HG03175 (cell line): Measurements from ENCODE around the gene GNG12.

Source experiments
- ATAC-seq: cut with Tn5 transposase; IDR thresholded peaks from one replicate; pipeline ENCODE4 v1.9.1; 2021; ENCODE audit warnings: mild to moderate bottlenecking, moderate library complexity; ENCODE audit not compliant: unreplicated experiment

Gene GNG12

GRCh38 chr1:67816095-67816475 lies 17.2 kb downstream of the GNG12 start:
- ATAC-seq = no peak

DNA sequence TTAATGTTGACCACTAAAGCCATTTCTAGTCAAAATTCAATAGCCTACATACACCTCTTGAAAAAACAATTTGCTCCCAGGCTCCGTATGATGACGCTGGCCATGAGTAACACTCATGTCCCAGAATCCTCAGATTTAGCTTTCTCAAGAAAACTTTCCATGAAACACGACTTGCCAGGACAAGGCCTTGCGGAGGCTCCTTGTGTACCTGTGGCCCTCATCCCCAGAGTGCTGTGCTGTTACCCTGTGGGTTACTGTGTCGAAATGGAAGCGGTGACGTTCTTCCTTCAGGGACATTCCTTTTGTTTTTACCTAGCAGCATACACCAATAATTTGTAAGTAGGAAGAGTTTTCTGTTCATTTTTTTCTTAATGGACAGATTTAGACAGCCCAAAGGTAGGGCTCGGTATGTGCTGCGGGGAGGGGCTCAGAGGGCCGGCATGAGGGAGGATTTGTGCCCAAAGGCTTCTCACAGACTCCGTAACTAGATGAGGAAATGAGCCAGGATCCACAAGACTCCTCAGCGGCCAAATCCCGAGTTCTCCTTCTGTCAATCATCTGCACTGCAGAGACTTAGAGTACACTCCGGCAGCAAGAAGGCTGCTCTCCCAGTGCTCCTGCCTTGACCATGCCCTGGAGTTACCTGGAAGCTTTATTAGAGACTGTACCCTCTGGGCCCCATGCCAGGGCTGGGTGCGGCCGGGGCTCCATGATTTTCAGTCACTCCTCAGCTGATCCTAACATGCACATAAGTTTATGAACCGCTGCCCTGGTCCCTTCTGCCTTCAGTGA lies 17.8 kb downstream of the GNG12 start:
- no peak for ATAC-seq

GRCh38 chr1:67814121-67814772 lies 19.0 kb downstream of the GNG12 start:
- ATAC-seq = no peak

DNA sequence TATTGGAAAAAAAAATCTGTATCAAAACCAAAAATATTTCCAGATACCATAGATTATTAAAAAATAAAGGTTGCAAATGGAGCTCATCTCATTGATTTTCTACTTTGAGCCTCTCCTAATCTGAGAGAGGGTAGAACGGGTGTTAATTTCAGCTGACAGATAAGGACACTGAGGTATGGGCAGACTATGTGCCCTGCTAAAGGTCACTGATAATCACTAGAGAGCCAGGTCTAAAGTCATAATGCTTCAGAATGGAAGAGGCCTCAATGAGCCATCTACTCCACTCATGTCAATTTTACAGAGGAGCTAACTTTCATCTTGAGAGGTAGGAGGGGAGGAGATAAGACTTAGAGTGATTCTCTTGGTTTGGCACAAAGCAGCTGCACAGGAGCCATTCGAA lies 21.0 kb downstream of the GNG12 start:
- ATAC-seq = no peak

DNA sequence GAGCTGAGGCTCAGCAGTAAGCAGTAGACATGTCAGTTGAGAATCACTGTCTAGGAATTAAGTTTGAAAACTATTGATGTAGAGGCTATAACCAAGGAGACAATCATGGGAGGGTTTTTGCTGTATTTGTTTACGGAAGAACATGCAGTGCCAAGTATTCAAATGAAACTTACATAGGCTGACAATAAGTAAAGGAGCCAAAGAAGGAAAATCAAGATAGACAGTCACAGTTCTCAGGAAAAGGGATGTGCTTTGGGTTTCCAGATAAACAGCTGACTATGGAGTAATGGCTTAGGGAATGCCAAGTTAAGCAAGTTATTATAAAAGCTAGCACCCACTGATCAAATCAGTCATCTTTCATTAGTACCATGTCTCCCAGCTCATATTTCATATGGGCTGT lies 21.5 kb downstream of the GNG12 start:
- ATAC-seq = no peak

DNA sequence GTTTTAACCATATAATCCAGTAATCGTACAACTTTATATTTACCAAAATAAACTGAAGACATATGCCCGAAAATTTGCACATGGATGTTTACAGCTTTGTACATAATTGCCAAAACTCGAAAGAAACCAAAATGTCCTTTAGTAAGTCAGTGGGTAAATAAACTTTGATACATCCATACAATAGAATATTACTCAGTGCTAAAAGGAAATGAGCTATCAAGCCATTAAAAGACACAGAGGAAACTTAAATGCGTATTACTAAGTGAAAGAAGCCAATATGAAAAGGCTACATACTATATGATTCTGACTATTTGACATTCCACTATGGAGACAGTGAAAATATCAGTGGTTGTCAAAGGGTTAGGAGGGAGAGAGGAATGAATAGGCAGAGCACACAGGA lies 23.4 kb downstream of the GNG12 start:
- ATAC-seq = no peak

- ATAC-seq = no peak
Observed at GRCh38 chr1:67807282-67807681, 26.0 kb downstream of the GNG12 start.

GRCh38 chr1:67804710-67805109 lies 28.6 kb downstream of the GNG12 start:
- no peak for ATAC-seq

DNA sequence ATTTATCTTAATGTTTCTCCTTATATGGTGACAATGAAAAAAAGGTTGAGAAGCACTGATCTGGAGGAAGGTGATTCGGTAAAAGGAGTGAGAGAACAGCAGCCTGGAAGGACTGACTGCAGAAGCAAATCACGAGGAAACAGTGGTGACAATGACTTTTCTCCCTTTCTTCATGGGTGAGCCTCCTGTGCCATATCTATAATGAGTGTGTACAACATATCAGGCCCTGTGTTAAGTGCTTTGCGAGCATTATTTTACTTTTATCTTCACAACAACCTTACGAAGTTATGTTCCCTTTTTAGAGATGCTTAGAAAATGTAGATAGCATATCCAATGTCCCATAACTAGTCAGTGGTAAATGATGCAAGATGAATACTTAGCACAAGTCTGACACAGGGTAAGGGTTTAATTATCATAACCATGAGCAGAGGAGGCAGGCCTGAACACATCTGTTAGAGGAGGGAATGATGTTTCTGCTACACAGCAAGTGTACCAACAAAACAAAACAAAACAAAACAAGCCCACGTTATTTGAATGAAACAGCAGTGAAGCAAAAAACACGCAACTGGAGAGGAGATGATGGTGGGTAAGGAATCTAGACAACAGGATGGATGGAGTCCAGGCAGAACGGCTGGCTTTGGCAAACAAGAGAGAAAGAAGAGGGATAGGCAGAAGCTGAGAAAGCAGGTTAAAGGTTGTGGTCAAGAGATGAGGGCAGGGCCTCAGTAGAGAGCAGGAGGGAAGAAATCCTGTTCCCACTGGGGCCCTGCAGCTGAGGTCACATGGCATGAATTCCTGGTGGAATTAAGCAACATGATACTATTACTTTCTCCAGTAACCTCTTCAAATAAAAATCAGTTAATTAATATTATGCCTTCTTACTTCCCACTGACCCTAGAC lies 29.6 kb downstream of the GNG12 start:
- no peak for ATAC-seq

GRCh38 chr1:67802565-67802964 lies 30.7 kb downstream of the GNG12 start:
- no peak for ATAC-seq

GRCh38 chr1:67801903-67802302 lies 31.4 kb downstream of the GNG12 start:
- no peak for ATAC-seq

DNA sequence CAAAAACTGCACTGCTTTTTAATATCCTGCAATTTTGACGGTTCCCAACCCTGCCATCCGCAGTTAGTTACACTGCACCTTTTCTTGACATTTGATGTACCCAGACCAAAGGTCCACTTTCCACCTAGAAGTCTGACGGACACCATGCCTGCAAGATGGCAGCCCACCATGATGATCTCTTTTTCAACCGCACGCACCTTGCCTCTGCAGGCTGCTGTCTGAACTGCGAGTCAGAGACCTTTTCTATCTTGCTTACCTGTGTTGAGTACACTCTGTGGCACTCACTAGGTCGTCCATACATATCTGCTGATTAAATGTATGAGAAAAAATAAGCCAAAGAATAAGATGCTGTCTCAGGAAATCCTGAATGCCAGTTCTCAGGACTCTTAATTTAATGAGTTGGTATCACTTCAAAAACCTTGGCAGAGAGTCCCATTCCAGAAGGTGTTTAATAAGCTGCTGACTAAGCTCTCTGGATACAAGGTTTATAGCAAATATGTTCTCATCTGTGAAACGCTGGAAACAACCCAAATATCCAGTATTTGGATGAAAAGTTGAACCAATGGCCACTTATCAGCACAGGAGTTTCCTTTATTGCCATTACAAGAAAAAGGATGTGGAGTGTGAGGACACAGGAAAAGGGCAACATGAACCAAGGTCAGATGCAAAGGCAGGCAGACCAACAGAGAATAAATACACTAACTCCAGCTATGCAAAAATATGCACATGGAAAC lies 37.9 kb downstream of the GNG12 start:
- ATAC-seq = no peak

DNA sequence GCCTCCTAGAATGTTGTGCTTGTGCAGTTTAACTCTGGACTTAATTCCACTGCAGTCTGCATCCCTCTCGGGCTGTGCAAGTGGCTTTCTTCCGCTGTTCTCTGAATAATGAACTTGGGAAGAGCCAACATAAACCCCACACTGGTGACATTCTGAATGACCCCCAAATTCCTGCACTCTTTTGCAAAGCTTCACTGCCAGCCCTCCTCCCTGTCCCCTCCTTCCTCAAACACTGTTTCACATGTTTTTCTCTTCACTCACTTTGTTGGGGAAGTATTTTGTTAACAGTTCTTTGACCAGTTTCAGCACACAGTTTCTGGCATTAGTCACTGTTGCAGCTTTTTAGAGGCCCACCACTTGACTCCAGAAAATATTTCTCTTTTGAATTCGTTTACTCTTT lies 39.7 kb downstream of the GNG12 start:
- ATAC-seq = no peak

GRCh38 chr1:67792741-67793458 lies 40.4 kb downstream of the GNG12 start:
- ATAC-seq = no peak

GRCh38 chr1:67792103-67792502 lies 41.2 kb downstream of the GNG12 start:
- ATAC-seq = no peak

GRCh38 chr1:67791686-67792085 lies 41.6 kb downstream of the GNG12 start:
- ATAC-seq = no peak

GRCh38 chr1:67791261-67791660 lies 42.0 kb downstream of the GNG12 start:
- ATAC-seq = no peak

GRCh38 chr1:67790201-67790692 lies 43.0 kb downstream of the GNG12 start:
- no peak for ATAC-seq

GRCh38 chr1:67789551-67789950 lies 43.7 kb downstream of the GNG12 start:
- no peak for ATAC-seq

DNA sequence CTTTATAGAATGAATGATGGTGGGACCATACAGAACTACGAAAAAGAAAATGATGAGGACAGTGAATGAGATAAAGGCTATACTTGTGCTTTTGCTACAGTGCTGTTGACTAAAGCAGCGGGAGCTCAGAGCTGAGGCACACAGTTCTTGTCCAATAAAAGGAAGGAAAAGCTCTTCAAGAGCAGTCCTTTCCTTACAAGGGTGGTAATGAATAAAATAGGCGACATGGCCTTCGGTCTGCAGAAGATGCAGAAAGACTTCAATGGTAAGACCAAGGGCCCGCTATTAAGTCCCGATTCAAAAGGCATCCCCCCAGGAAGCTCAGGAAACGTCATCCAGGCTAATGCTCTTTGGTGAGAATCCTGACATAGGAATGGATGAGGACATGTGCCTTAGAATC lies 44.4 kb downstream of the GNG12 start:
- no peak for ATAC-seq
